Measurements from ENCODE around the gene LDLRAD4.
"Not testable (repeated sequence)": the region's sequence is repeated elsewhere in the genome, so short reads cannot be mapped to it uniquely, and the experiment has no call there.

LDLRAD4 gene

GRCh38 chr18:13254971-13255927, 36.7 kb downstream of the LDLRAD4 start:
- Histone ChIP-seq H3K27me3 (ENCODE audit: control insufficient read depth, insufficient read depth, low read length) (peaks cover 5% of the 10 kb centered on the region), H3K4me3 (ENCODE audit: low read length) (no peak overlapping the region)

GRCh38 chr18:13256444-13257305, 38.1 kb downstream of the LDLRAD4 start:
- H3K9me3 ChIP-seq (replicated peaks; ENCODE audit: low read length), result no peaks in the 10 kb centered on the region
- H3K9ac ChIP-seq (ENCODE audit: low read depth, low read length), result no peak overlapping the region
- no peak overlapping the region for H3K4me2 ChIP-seq (ENCODE audit: low read length)
- peaks cover 8% of the 10 kb centered on the region for H3K27me3 ChIP-seq (ENCODE audit: control insufficient read depth, insufficient read depth, low read length)
- peaks cover 9% of the 10 kb centered on the region for H3K4me1 ChIP-seq (ENCODE audit: control insufficient read depth, insufficient read depth, low read length)
- no peak overlapping the region for H3K4me3 ChIP-seq (ENCODE audit: low read length)
- no peaks in the 10 kb centered on the region for H3K36me3 ChIP-seq (ENCODE audit: insufficient read depth, low read length)

More at GRCh38 chr18:13254971-13255927, 36.7 kb downstream of the LDLRAD4 start:
- peaks cover 2% of the 10 kb centered on the region for H3K4me1 ChIP-seq (ENCODE audit: control insufficient read depth, insufficient read depth, low read length)
- H3K9ac ChIP-seq (ENCODE audit: low read depth, low read length), result no peak overlapping the region
- no peaks in the 10 kb centered on the region for H3K9me3 ChIP-seq (replicated peaks; ENCODE audit: low read length)
- H3K36me3 ChIP-seq (ENCODE audit: insufficient read depth, low read length), result no peaks in the 10 kb centered on the region
- H3K4me2 ChIP-seq (ENCODE audit: low read length), result no peak overlapping the region

DNA sequence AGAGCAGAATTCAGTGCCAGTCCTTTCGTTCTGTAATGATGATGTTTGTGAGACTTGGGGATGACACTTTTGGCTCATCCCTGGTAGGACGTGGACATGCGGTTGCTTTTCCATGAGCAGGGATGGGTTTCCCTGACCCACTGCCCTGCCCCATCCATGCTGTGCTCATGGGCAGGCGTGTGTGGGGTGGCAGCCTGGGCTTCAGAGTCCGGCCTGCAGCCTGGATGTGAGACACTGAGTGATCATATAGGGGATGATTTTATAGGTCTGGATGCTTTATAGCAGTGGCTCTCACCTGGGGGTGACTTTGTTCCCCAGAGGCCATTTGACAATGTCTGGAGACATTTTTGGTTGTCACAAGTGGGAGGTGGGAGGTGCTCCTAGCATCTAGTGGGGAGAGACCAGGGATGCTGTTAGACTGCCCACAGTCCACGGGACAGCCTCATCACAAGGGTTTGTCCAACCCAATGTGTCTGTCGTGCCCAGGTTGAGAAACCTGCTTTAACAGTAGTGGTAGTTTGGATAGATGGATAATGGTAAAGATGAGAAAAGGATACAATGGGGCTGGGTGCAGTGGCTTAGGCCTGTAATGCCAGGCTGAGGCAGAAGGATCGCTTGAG, 38.9 kb downstream of the LDLRAD4 start:
- peaks cover 9% of the 10 kb centered on the region for H3K4me1 ChIP-seq (ENCODE audit: control insufficient read depth, insufficient read depth, low read length)

GRCh38 chr18:13258921-13259320, 40.4 kb downstream of the LDLRAD4 start:
- Histone ChIP-seq H3K4me2 (ENCODE audit: low read length) (no peak overlapping the region), H3K27me3 (ENCODE audit: control insufficient read depth, insufficient read depth, low read length) (peaks cover 7% of the 10 kb centered on the region), H3K9me3 (replicated peaks; ENCODE audit: low read length) (no peaks in the 10 kb centered on the region), H3K9ac (ENCODE audit: low read depth, low read length) (no peak overlapping the region), H3K4me1 (ENCODE audit: control insufficient read depth, insufficient read depth, low read length) (peaks cover 9% of the 10 kb centered on the region), H3K4me3 (ENCODE audit: low read length) (no peak overlapping the region), H3K36me3 (ENCODE audit: insufficient read depth, low read length) (no peaks in the 10 kb centered on the region)

More for the DNA sequence above, 38.9 kb downstream of the LDLRAD4 start:
- Histone ChIP-seq H3K4me2 (ENCODE audit: low read length) (no peak overlapping the region), H3K27me3 (ENCODE audit: control insufficient read depth, insufficient read depth, low read length) (peaks cover 7% of the 10 kb centered on the region), H3K9me3 (replicated peaks; ENCODE audit: low read length) (no peaks in the 10 kb centered on the region), H3K36me3 (ENCODE audit: insufficient read depth, low read length) (no peaks in the 10 kb centered on the region), H3K9ac (ENCODE audit: low read depth, low read length) (no peak overlapping the region), H3K4me3 (ENCODE audit: low read length) (no peak overlapping the region)

- Histone ChIP-seq H3K36me3 (ENCODE audit: insufficient read depth, low read length) (no peaks in the 10 kb centered on the region), H3K27me3 (ENCODE audit: control insufficient read depth, insufficient read depth, low read length) (peaks cover 7% of the 10 kb centered on the region), H3K4me1 (ENCODE audit: control insufficient read depth, insufficient read depth, low read length) (peaks cover 9% of the 10 kb centered on the region), H3K4me2 (ENCODE audit: low read length) (no peak overlapping the region), H3K9ac (ENCODE audit: low read depth, low read length) (no peak overlapping the region), H3K9me3 (replicated peaks; ENCODE audit: low read length) (no peaks in the 10 kb centered on the region), H3K4me3 (ENCODE audit: low read length) (no peak overlapping the region)
Observed at GRCh38 chr18:13259701-13260100, 41.1 kb downstream of the LDLRAD4 start.

GRCh38 chr18:13260197-13260934, 41.8 kb downstream of the LDLRAD4 start:
- Histone ChIP-seq H3K4me1 (ENCODE audit: control insufficient read depth, insufficient read depth, low read length) (peaks cover 9% of the 10 kb centered on the region), H3K4me3 (ENCODE audit: low read length) (no peak overlapping the region), H3K36me3 (ENCODE audit: insufficient read depth, low read length) (no peaks in the 10 kb centered on the region), H3K27me3 (ENCODE audit: control insufficient read depth, insufficient read depth, low read length) (peaks cover 10% of the 10 kb centered on the region), H3K4me2 (ENCODE audit: low read length) (peak overlapping the region; percentile 15), H3K9me3 (replicated peaks; ENCODE audit: low read length) (no peaks in the 10 kb centered on the region), H3K9ac (ENCODE audit: low read depth, low read length) (no peak overlapping the region)

DNA sequence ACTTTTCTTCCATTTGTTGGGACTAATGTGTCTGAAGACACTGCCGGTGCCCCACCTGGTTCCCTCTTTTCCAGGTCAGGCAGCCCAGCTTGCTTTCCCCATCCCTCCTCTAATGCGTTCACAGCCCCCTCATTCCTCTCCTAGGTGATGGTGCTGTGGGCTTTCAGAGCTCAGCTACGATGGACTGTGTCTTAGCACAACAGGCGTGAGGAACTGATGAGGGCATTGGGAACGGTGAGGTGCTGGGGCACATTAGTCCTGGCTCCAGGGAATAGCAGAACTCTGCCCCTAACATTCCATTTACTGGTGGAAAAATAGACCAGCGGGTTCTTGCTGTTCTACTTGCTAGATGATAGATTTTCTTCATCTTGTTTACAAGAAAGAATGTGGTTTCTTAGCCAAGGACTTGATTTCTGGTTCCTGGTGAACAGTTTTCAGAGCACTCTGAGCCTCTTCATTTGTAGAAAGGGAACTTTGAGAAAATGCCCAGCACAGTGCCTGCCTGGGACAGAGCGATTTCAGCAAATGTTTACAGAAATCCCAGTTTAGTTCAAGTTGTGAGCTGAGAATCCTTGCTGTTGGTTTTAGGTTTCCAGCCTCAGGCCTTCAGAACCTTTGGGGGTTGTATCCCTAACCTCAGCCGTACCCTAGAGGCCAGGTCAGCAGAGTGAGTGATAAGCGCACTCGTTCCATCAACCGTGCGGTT, 42.5 kb downstream of the LDLRAD4 start:
- no peak overlapping the region for H3K4me3 ChIP-seq (ENCODE audit: low read length)
- peaks cover 17% of the 10 kb centered on the region for H3K27me3 ChIP-seq (ENCODE audit: control insufficient read depth, insufficient read depth, low read length)
- peak overlapping the region; percentile 15 for H3K4me2 ChIP-seq (ENCODE audit: low read length)

GRCh38 chr18:13261661-13262357, 43.2 kb downstream of the LDLRAD4 start:
- no peaks in the 10 kb centered on the region for H3K36me3 ChIP-seq (ENCODE audit: insufficient read depth, low read length)
- H3K27me3 ChIP-seq (ENCODE audit: control insufficient read depth, insufficient read depth, low read length), result peaks cover 18% of the 10 kb centered on the region
- H3K4me1 ChIP-seq (ENCODE audit: control insufficient read depth, insufficient read depth, low read length), result peaks cover 9% of the 10 kb centered on the region
- no peaks in the 10 kb centered on the region for H3K9me3 ChIP-seq (replicated peaks; ENCODE audit: low read length)
- H3K9ac ChIP-seq (ENCODE audit: low read depth, low read length), result no peak overlapping the region
- H3K4me3 ChIP-seq (ENCODE audit: low read length), result no peak overlapping the region
- no peak overlapping the region for H3K4me2 ChIP-seq (ENCODE audit: low read length)

More for the DNA sequence above, 42.5 kb downstream of the LDLRAD4 start:
- Histone ChIP-seq H3K9me3 (replicated peaks; ENCODE audit: low read length) (no peaks in the 10 kb centered on the region), H3K9ac (ENCODE audit: low read depth, low read length) (no peak overlapping the region), H3K4me1 (ENCODE audit: control insufficient read depth, insufficient read depth, low read length) (peaks cover 9% of the 10 kb centered on the region), H3K36me3 (ENCODE audit: insufficient read depth, low read length) (no peaks in the 10 kb centered on the region)

GRCh38 chr18:13262358-13262680, 43.8 kb downstream of the LDLRAD4 start:
- not testable (repeated sequence) for H3K4me2 ChIP-seq (ENCODE audit: low read length); H3K4me1 ChIP-seq (ENCODE audit: control insufficient read depth, insufficient read depth, low read length); H3K36me3 ChIP-seq (ENCODE audit: insufficient read depth, low read length); H3K4me3 ChIP-seq (ENCODE audit: low read length); H3K9ac ChIP-seq (ENCODE audit: low read depth, low read length); H3K9me3 ChIP-seq (replicated peaks; ENCODE audit: low read length)
- peaks cover 21% of the 10 kb centered on the region for H3K27me3 ChIP-seq (ENCODE audit: control insufficient read depth, insufficient read depth, low read length)

All from skeletal muscle satellite cell (primary cell).